ENCODE measurements around the gene GOLIM4.
"Not testable (repeated sequence)": the region's sequence is repeated elsewhere in the genome, so short reads cannot be mapped to it uniquely, and the experiment has no call there.

Gene GOLIM4

DNA sequence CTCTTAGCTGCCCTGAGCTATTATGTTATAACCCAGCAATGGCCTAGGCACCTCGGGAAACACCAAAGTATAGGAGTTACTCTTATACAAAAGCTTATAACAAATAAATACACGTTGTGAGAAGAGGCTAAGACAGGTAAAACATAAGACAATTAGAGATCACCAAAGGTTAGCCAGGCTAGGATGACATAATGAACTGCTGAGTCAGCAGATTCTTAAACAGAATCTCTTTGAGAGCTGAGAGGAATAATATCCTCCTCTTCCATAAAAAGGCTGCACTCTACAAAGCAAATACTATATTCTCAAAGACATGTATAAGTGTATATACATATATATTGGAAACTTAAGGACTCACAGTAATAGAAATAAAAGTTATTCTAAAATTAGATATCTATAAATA, 37.2 kb downstream of the GOLIM4 start:
- Histone ChIP-seq H3K4me1 (ENCODE audit: low read length) (peaks cover 15% of the 10 kb centered on the region), H3K9me3 (ENCODE audit: insufficient read depth, low read length) (no peaks in the 10 kb centered on the region), H4K20me1 (ENCODE audit: insufficient read depth, low read length) (no peaks in the 10 kb centered on the region), H3K27ac (ENCODE audit: low read length) (no peak overlapping the region), H3K36me3 (replicated peaks; ENCODE audit: low read depth, low read length) (no peaks in the 10 kb centered on the region), H3K27me3 (ENCODE audit: low read depth, low read length) (no peaks in the 10 kb centered on the region), H3K4me3 (ENCODE audit: low read length) (no peak overlapping the region), H3K79me2 (ENCODE audit: low read length) (no peaks in the 10 kb centered on the region; the same call in 1 of the 2 replicates), H3K4me2 (ENCODE audit: low read length) (no peak overlapping the region), H2AFZ (ENCODE audit: low read depth, low read length) (no peak overlapping the region), H3K9ac (ENCODE audit: low read length) (no peak overlapping the region)
- TF ChIP-seq EZH2phosphoT487 (IDR thresholded peaks at IDR 0.05; ENCODE audit: low read depth) (no peak), CTCF (IDR thresholded peaks at IDR 0.05; ENCODE audit: low read depth, low read length) (no peak)

- H3K9ac ChIP-seq (ENCODE audit: low read length); H2AFZ ChIP-seq (ENCODE audit: low read depth, low read length); H3K27me3 ChIP-seq (ENCODE audit: low read depth, low read length); H4K20me1 ChIP-seq (ENCODE audit: insufficient read depth, low read length); H3K9me3 ChIP-seq (ENCODE audit: insufficient read depth, low read length); H3K4me2 ChIP-seq (ENCODE audit: low read length); H3K27ac ChIP-seq (ENCODE audit: low read length); H3K36me3 ChIP-seq (replicated peaks; ENCODE audit: low read depth, low read length); H3K4me3 ChIP-seq (ENCODE audit: low read length); H3K79me2 ChIP-seq (ENCODE audit: low read length): not testable (repeated sequence)
- peaks cover 17% of the 10 kb centered on the region for H3K4me1 ChIP-seq (ENCODE audit: low read length)
Observed at GRCh38 chr3:168056398-168057230, 39.1 kb downstream of the GOLIM4 start.

GRCh38 chr3:168054447-168054846, 41.3 kb downstream of the GOLIM4 start:
- Histone ChIP-seq H3K4me2 (ENCODE audit: low read length) (no peak overlapping the region), H3K36me3 (replicated peaks; ENCODE audit: low read depth, low read length) (no peaks in the 10 kb centered on the region), H3K4me1 (ENCODE audit: low read length) (peaks cover 15% of the 10 kb centered on the region), H3K9ac (ENCODE audit: low read length) (no peak overlapping the region), H3K4me3 (ENCODE audit: low read length) (no peak overlapping the region), H3K79me2 (ENCODE audit: low read length) (no peaks in the 10 kb centered on the region; the same call in 1 of the 2 replicates), H3K9me3 (ENCODE audit: insufficient read depth, low read length) (no peaks in the 10 kb centered on the region), H4K20me1 (ENCODE audit: insufficient read depth, low read length) (no peaks in the 10 kb centered on the region), H2AFZ (ENCODE audit: low read depth, low read length) (no peak overlapping the region), H3K27ac (ENCODE audit: low read length) (no peak overlapping the region), H3K27me3 (ENCODE audit: low read depth, low read length) (no peaks in the 10 kb centered on the region)
- TF ChIP-seq CTCF (IDR thresholded peaks at IDR 0.05; ENCODE audit: low read depth, low read length) (no peak), EZH2phosphoT487 (IDR thresholded peaks at IDR 0.05; ENCODE audit: low read depth) (no peak)

GRCh38 chr3:168053115-168053514, 42.6 kb downstream of the GOLIM4 start:
- Histone ChIP-seq H3K27ac (ENCODE audit: low read length) (no peak overlapping the region), H3K9ac (ENCODE audit: low read length) (no peak overlapping the region), H3K4me2 (ENCODE audit: low read length) (no peak overlapping the region), H3K36me3 (replicated peaks; ENCODE audit: low read depth, low read length) (no peaks in the 10 kb centered on the region), H2AFZ (ENCODE audit: low read depth, low read length) (no peak overlapping the region), H3K27me3 (ENCODE audit: low read depth, low read length) (no peaks in the 10 kb centered on the region), H3K4me1 (ENCODE audit: low read length) (peaks cover 15% of the 10 kb centered on the region), H3K79me2 (ENCODE audit: low read length) (no peaks in the 10 kb centered on the region; the same call in 1 of the 2 replicates), H3K9me3 (ENCODE audit: insufficient read depth, low read length) (no peaks in the 10 kb centered on the region), H4K20me1 (ENCODE audit: insufficient read depth, low read length) (no peaks in the 10 kb centered on the region), H3K4me3 (ENCODE audit: low read length) (no peak overlapping the region)
- peak; percentile 63 for TF ChIP-seq CTCF (IDR thresholded peaks at IDR 0.05; ENCODE audit: low read depth, low read length)
- TF ChIP-seq EZH2phosphoT487 (IDR thresholded peaks at IDR 0.05; ENCODE audit: low read depth): no peak
